T-helper 1 cell treated with Interleukin-12 subunit alpha and Interleukin-12 subunit beta and Interleukin-4 antibody, amounts not matched to agents 30 μg/mL and 1 μg/mL, for 36 hours (primary cell): ENCODE data around the gene KLHL6.

ENCODE experiments used
- H3K27ac Mint-ChIP-seq: one replicate; pipeline ENCODE4 v1.8.0; 2021; ENCODE audit warnings: mild to moderate bottlenecking, mixed read lengths
- H3K27me3 Mint-ChIP-seq: one replicate; pipeline ENCODE4 v1.8.0; 2021; ENCODE audit warnings: low read depth, mixed read lengths
- H3K36me3 Mint-ChIP-seq: one replicate; pipeline ENCODE4 v1.8.0; 2021; ENCODE audit warnings: low read depth, mixed read lengths
- H3K4me1 Mint-ChIP-seq: one replicate; pipeline ENCODE4 v1.8.0; 2021; ENCODE audit warnings: low read depth, mixed read lengths
- H3K4me3 Mint-ChIP-seq: one replicate; pipeline ENCODE4 v1.8.0; 2021; ENCODE audit warnings: mild to moderate bottlenecking, moderate library complexity, mixed read lengths
- H3K9me3 Mint-ChIP-seq: one replicate; pipeline ENCODE4 v1.8.0; 2021; ENCODE audit warnings: mixed read lengths

KLHL6 gene

GRCh38 chr3:183555541-183556081, at the start of gene KLHL6:
Gene KLHL6 (minus strand): TSS chr3:183555706. CDS start chr3:183555653, 53 bp downstream.
- no peaks in the 10 kb centered on the region for H3K27me3 Mint-ChIP-seq
- H3K27ac Mint-ChIP-seq = peak within 1 kb of the TSS; percentile 99
- peaks cover 44% of the 10 kb centered on the region for H3K4me1 Mint-ChIP-seq
- H3K9me3 Mint-ChIP-seq = no peaks in the 10 kb centered on the region
- H3K4me3 Mint-ChIP-seq = peak within 1 kb of the TSS; percentile 99
- H3K36me3 Mint-ChIP-seq = peaks cover 18% of the 10 kb centered on the region

GRCh38 chr3:183597959-183598358, 42.5 kb upstream of the KLHL6 start:
- Mint-ChIP-seq H3K27ac (no peak overlapping the region), H3K27me3 (peaks cover 4% of the 10 kb centered on the region), H3K4me3 (no peak overlapping the region), H3K36me3 (peaks cover 6% of the 10 kb centered on the region), H3K9me3 (peaks cover 22% of the 10 kb centered on the region), H3K4me1 (no peaks in the 10 kb centered on the region)

- peaks cover 6% of the 10 kb centered on the region for H3K36me3 Mint-ChIP-seq
- H3K9me3 Mint-ChIP-seq = peaks cover 22% of the 10 kb centered on the region
- H3K27ac Mint-ChIP-seq = no peak overlapping the region
- H3K4me3 Mint-ChIP-seq = no peak overlapping the region
- peaks cover 4% of the 10 kb centered on the region for H3K27me3 Mint-ChIP-seq
- peaks cover 11% of the 10 kb centered on the region for H3K4me1 Mint-ChIP-seq
Measured at GRCh38 chr3:183594636-183595035, 39.1 kb upstream of the KLHL6 start.

GRCh38 chr3:183592821-183593220, 37.3 kb upstream of the KLHL6 start:
- Mint-ChIP-seq H3K4me1 (peaks cover 19% of the 10 kb centered on the region), H3K36me3 (peaks cover 3% of the 10 kb centered on the region), H3K4me3 (no peak overlapping the region), H3K27ac (no peak overlapping the region), H3K9me3 (peaks cover 11% of the 10 kb centered on the region), H3K27me3 (peaks cover 4% of the 10 kb centered on the region)

GRCh38 chr3:183591881-183592521, 36.5 kb upstream of the KLHL6 start:
- peaks cover 5% of the 10 kb centered on the region for H3K9me3 Mint-ChIP-seq
- peaks cover 5% of the 10 kb centered on the region for H3K36me3 Mint-ChIP-seq
- peak overlapping the region; percentile 47 for H3K4me3 Mint-ChIP-seq
- peaks cover 24% of the 10 kb centered on the region for H3K4me1 Mint-ChIP-seq
- peak overlapping the region; percentile 62 for H3K27ac Mint-ChIP-seq
- peaks cover 4% of the 10 kb centered on the region for H3K27me3 Mint-ChIP-seq

GRCh38 chr3:183590442-183590841, 34.9 kb upstream of the KLHL6 start:
- Mint-ChIP-seq H3K4me1 (peaks cover 32% of the 10 kb centered on the region), H3K4me3 (no peak overlapping the region), H3K9me3 (no peaks in the 10 kb centered on the region), H3K27ac (no peak overlapping the region), H3K36me3 (peaks cover 2% of the 10 kb centered on the region), H3K27me3 (no peaks in the 10 kb centered on the region)

- no peaks in the 10 kb centered on the region for H3K9me3 Mint-ChIP-seq
- H3K27ac Mint-ChIP-seq = peak overlapping the region; percentile 82
- no peaks in the 10 kb centered on the region for H3K27me3 Mint-ChIP-seq
- H3K4me3 Mint-ChIP-seq = peak overlapping the region; percentile 12
- H3K36me3 Mint-ChIP-seq = peaks cover 2% of the 10 kb centered on the region
- peaks cover 35% of the 10 kb centered on the region for H3K4me1 Mint-ChIP-seq
Measured at GRCh38 chr3:183587336-183587735, 31.8 kb upstream of the KLHL6 start.

- no peaks in the 10 kb centered on the region for H3K27me3 Mint-ChIP-seq
- H3K4me3 Mint-ChIP-seq = peak overlapping the region; percentile 49
- H3K27ac Mint-ChIP-seq = peak overlapping the region; percentile 82
- H3K36me3 Mint-ChIP-seq = peaks cover 2% of the 10 kb centered on the region
- H3K9me3 Mint-ChIP-seq = no peaks in the 10 kb centered on the region
- H3K4me1 Mint-ChIP-seq = peaks cover 27% of the 10 kb centered on the region
Measured at GRCh38 chr3:183586477-183586876, 31.0 kb upstream of the KLHL6 start.

GRCh38 chr3:183584914-183585280, 29.4 kb upstream of the KLHL6 start:
- Mint-ChIP-seq H3K27me3 (no peaks in the 10 kb centered on the region), H3K4me1 (peaks cover 27% of the 10 kb centered on the region), H3K9me3 (no peaks in the 10 kb centered on the region), H3K4me3 (no peak overlapping the region), H3K27ac (no peak overlapping the region), H3K36me3 (peaks cover 2% of the 10 kb centered on the region)

- Mint-ChIP-seq H3K36me3 (peaks cover 2% of the 10 kb centered on the region), H3K27ac (no peak overlapping the region), H3K9me3 (no peaks in the 10 kb centered on the region), H3K27me3 (no peaks in the 10 kb centered on the region), H3K4me3 (no peak overlapping the region), H3K4me1 (peaks cover 27% of the 10 kb centered on the region)
Measured at GRCh38 chr3:183584246-183584913, 28.9 kb upstream of the KLHL6 start.

GRCh38 chr3:183583331-183584245, 28.1 kb upstream of the KLHL6 start:
- Mint-ChIP-seq H3K27ac (no peak overlapping the region), H3K4me1 (peaks cover 26% of the 10 kb centered on the region), H3K9me3 (no peaks in the 10 kb centered on the region), H3K4me3 (no peak overlapping the region), H3K27me3 (no peaks in the 10 kb centered on the region), H3K36me3 (peaks cover 2% of the 10 kb centered on the region)

- Mint-ChIP-seq H3K27ac (no peak overlapping the region), H3K27me3 (peaks cover 8% of the 10 kb centered on the region), H3K4me3 (no peak overlapping the region), H3K36me3 (no peaks in the 10 kb centered on the region), H3K9me3 (no peaks in the 10 kb centered on the region), H3K4me1 (peaks cover 24% of the 10 kb centered on the region)
Measured at GRCh38 chr3:183582161-183582560, 26.7 kb upstream of the KLHL6 start.

- Mint-ChIP-seq H3K4me3 (no peak overlapping the region), H3K36me3 (no peaks in the 10 kb centered on the region), H3K4me1 (peaks cover 20% of the 10 kb centered on the region), H3K27me3 (peaks cover 10% of the 10 kb centered on the region), H3K9me3 (no peaks in the 10 kb centered on the region), H3K27ac (no peak overlapping the region)
Measured at GRCh38 chr3:183581496-183582155, 26.1 kb upstream of the KLHL6 start.
